ENCODE measurements around the gene FCRL4.

The FCRL4 gene

DNA sequence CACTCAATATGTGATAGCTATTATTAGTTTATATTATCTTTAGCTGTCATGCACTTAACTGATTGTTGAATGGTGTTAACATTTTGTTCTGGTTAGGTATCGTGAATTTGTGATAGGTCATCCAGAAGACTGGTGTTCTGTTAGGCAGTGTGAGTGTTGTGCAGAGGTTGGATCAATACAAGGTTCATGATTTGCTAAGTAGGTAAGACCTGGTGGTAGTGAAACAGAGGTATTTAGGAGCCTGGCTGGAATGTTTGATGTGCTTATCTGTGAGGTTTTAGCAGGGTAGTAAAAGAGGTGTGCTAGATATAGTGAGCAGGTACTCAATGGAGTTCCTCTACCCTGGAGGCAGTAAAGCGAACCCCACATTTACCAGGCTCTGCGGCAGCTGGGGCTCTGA, 20.3 kb upstream of the FCRL4 start:
- H2AFZ ChIP-seq (ENCODE audit: low read depth, low read length): no peak overlapping the region
- H3K36me3 ChIP-seq (ENCODE audit: control insufficient read depth in 1 of 2, insufficient read depth in 2 of 2, low read depth in 1 of 2, low read length in 2 of 2): no peaks in the 10 kb centered on the region
- no peaks in the 10 kb centered on the region for H3K79me1 ChIP-seq (replicated peaks; ENCODE audit: low read length, poor library complexity, severe bottlenecking)
- H3K4ac ChIP-seq (ENCODE audit: low read depth in 1 of 2, low read length in 2 of 2): no peak overlapping the region
- no peak overlapping the region for H2BK15ac ChIP-seq (ENCODE audit: low read depth, poor library complexity, severe bottlenecking)
- no peak overlapping the region for H3K4me2 ChIP-seq (ENCODE audit: low read length, poor library complexity, severe bottlenecking)
- no peak overlapping the region for H4K8ac ChIP-seq (ENCODE audit: low read length)
- H4K91ac ChIP-seq (ENCODE audit: low read length): no peak overlapping the region
- H2BK120ac ChIP-seq (ENCODE audit: low read depth, low read length): no peak overlapping the region
- H2BK5ac ChIP-seq (ENCODE audit: low read depth, low read length, poor library complexity, severe bottlenecking): no peak overlapping the region
- no peak for DNase-seq
- no peak overlapping the region for H3K23ac ChIP-seq (ENCODE audit: low read length in 2 of 2)
- no peak overlapping the region for H2BK12ac ChIP-seq (ENCODE audit: low read length in 2 of 2)
- H3K14ac ChIP-seq (ENCODE audit: low read length in 2 of 2): no peak overlapping the region
- no peaks in the 10 kb centered on the region for H3K9me3 ChIP-seq (ENCODE audit: control insufficient read depth, low read length)
- no peak overlapping the region for H3K27ac ChIP-seq (ENCODE audit: low read length, poor library complexity, severe bottlenecking)
- H3K18ac ChIP-seq (ENCODE audit: low read depth in 1 of 2, low read length in 2 of 2): no peak overlapping the region
- H3K4me1 ChIP-seq (ENCODE audit: control insufficient read depth, insufficient read depth, low read depth, low read length): no peaks in the 10 kb centered on the region
- H3K27me3 ChIP-seq (ENCODE audit: control insufficient read depth in 1 of 2, insufficient read depth in 1 of 2, low read length in 2 of 2): no peaks in the 10 kb centered on the region
- no peak overlapping the region for H3K4me3 ChIP-seq (ENCODE audit: insufficient read depth in 1 of 2, low read depth in 1 of 2, low read length in 2 of 2)
- no peak overlapping the region for H2AK5ac ChIP-seq (ENCODE audit: low read length, severe bottlenecking)
- 82% methylated on average over 3 of the region's 3 CpGs for WGBS
- no peak overlapping the region for H3K9ac ChIP-seq (ENCODE audit: low read length)

DNA sequence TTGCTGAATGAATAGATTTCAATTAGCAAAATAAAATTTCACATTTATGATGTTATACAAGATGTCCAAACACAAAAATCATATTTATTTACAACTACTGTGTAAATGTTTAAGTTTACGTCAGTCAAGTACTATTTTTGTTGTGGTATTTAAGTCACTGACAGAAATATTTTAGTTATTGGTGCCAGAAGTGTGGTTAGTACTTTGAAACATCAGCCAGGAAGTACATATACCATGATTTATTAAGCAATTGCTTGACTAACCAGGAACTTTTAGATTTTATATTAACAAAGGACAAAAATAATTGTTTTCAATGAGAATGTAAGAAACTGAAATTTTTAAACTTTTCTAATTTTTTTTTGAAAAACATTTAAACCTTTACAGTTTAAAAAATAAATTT, 2.4 kb upstream of the FCRL4 start:
- Histone ChIP-seq H3K4me3 (ENCODE audit: insufficient read depth in 1 of 2, low read depth in 1 of 2, low read length in 2 of 2) (no peak overlapping the region), H3K9me3 (ENCODE audit: control insufficient read depth, low read length) (no peaks in the 10 kb centered on the region), H3K18ac (ENCODE audit: low read depth in 1 of 2, low read length in 2 of 2) (no peak overlapping the region), H3K27ac (ENCODE audit: low read length, poor library complexity, severe bottlenecking) (no peak overlapping the region), H4K91ac (ENCODE audit: low read length) (no peak overlapping the region), H3K79me1 (replicated peaks; ENCODE audit: low read length, poor library complexity, severe bottlenecking) (no peaks in the 10 kb centered on the region), H3K4ac (ENCODE audit: low read depth in 1 of 2, low read length in 2 of 2) (no peak overlapping the region), H2AK5ac (ENCODE audit: low read length, severe bottlenecking) (no peak overlapping the region), H2BK5ac (ENCODE audit: low read depth, low read length, poor library complexity, severe bottlenecking) (no peak overlapping the region), H3K23ac (ENCODE audit: low read length in 2 of 2) (no peak overlapping the region), H3K36me3 (ENCODE audit: control insufficient read depth in 1 of 2, insufficient read depth in 2 of 2, low read depth in 1 of 2, low read length in 2 of 2) (no peaks in the 10 kb centered on the region), H3K14ac (ENCODE audit: low read length in 2 of 2) (no peak overlapping the region), H2BK12ac (ENCODE audit: low read length in 2 of 2) (no peak overlapping the region), H3K4me2 (ENCODE audit: low read length, poor library complexity, severe bottlenecking) (no peak overlapping the region), H3K27me3 (ENCODE audit: control insufficient read depth in 1 of 2, insufficient read depth in 1 of 2, low read length in 2 of 2) (peaks cover 0 to 2% of the 10 kb centered on the region in 2 experiments), H2AFZ (ENCODE audit: low read depth, low read length) (no peak overlapping the region), H3K9ac (ENCODE audit: low read length) (no peak overlapping the region), H2BK15ac (ENCODE audit: low read depth, poor library complexity, severe bottlenecking) (no peak overlapping the region), H4K8ac (ENCODE audit: low read length) (no peak overlapping the region), H3K4me1 (ENCODE audit: control insufficient read depth, insufficient read depth, low read depth, low read length) (no peaks in the 10 kb centered on the region), H2BK120ac (ENCODE audit: low read depth, low read length) (no peak overlapping the region)
- no peak for DNase-seq
- WGBS: no CpG with 5 or more reads among the region's 1 CpG

DNA sequence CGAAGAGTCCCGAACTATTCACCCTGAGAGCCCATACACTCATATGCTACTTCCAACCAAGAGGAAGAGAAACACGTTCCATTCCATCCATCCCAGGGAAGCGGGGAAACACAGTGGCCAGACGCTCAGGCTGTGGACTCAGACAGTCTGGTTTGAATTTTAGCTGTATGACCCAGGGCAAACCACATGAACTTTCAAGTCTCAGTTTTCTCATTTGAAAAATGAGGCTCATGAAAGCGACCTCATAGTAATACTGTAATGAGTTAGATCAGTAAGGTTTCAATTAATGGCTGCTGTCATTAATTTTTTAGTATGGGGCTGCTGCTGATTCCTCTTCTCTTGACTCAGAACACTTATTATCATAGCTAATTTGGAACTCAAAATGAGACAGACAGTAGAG, 1.5 kb downstream of the FCRL4 start:
- H3K4me3 ChIP-seq (ENCODE audit: insufficient read depth in 1 of 2, low read depth in 1 of 2, low read length in 2 of 2): no peak overlapping the region
- no peak overlapping the region for H2BK120ac ChIP-seq (ENCODE audit: low read depth, low read length)
- no peak overlapping the region for H3K27ac ChIP-seq (ENCODE audit: low read length, poor library complexity, severe bottlenecking)
- H2AK5ac ChIP-seq (ENCODE audit: low read length, severe bottlenecking): no peak overlapping the region
- H3K14ac ChIP-seq (ENCODE audit: low read length in 2 of 2): no peak overlapping the region
- no peak overlapping the region for H2BK15ac ChIP-seq (ENCODE audit: low read depth, poor library complexity, severe bottlenecking)
- no peaks in the 10 kb centered on the region for H3K4me1 ChIP-seq (ENCODE audit: control insufficient read depth, insufficient read depth, low read depth, low read length)
- H2BK12ac ChIP-seq (ENCODE audit: low read length in 2 of 2): no peak overlapping the region
- H3K9ac ChIP-seq (ENCODE audit: low read length): no peak overlapping the region
- H3K4me2 ChIP-seq (ENCODE audit: low read length, poor library complexity, severe bottlenecking): no peak overlapping the region
- DNase-seq: no peak
- no peak overlapping the region for H2BK5ac ChIP-seq (ENCODE audit: low read depth, low read length, poor library complexity, severe bottlenecking)
- H3K4ac ChIP-seq (ENCODE audit: low read depth in 1 of 2, low read length in 2 of 2): no peak overlapping the region
- H3K23ac ChIP-seq (ENCODE audit: low read length in 2 of 2): no peak overlapping the region
- H4K91ac ChIP-seq (ENCODE audit: low read length): no peak overlapping the region
- H3K79me1 ChIP-seq (replicated peaks; ENCODE audit: low read length, poor library complexity, severe bottlenecking): no peaks in the 10 kb centered on the region
- no peak overlapping the region for H4K8ac ChIP-seq (ENCODE audit: low read length)
- no peaks in the 10 kb centered on the region for H3K9me3 ChIP-seq (ENCODE audit: control insufficient read depth, low read length)
- no peaks in the 10 kb centered on the region for H3K36me3 ChIP-seq (ENCODE audit: control insufficient read depth in 1 of 2, insufficient read depth in 2 of 2, low read depth in 1 of 2, low read length in 2 of 2)
- no peak overlapping the region for H3K18ac ChIP-seq (ENCODE audit: low read depth in 1 of 2, low read length in 2 of 2)
- 77% methylated on average over 5 of the region's 6 CpGs for WGBS
- peaks cover 0 to 2% of the 10 kb centered on the region in 2 experiments for H3K27me3 ChIP-seq (ENCODE audit: control insufficient read depth in 1 of 2, insufficient read depth in 1 of 2, low read length in 2 of 2)
- no peak overlapping the region for H2AFZ ChIP-seq (ENCODE audit: low read depth, low read length)

DNA sequence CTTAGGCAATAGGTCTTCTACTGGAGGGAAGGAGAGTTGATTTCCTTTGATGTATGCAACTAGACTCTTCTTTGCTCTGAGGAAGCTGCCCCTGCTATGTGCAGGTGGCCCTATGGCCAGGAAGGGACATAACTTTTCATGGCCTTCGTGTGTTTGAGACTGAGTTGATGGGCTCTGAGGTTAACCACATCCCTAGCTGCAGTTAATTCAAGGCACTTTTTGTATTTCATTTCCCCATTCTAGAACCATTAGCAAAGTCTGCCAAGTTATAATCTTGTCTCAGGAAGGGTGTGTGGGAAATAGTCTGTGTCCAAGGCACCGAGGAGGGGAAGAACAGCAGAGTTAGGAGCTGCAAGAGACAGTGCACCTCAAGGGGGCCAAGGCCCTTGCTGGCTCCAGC, 2.5 kb downstream of the FCRL4 start:
- H3K4me1 ChIP-seq (ENCODE audit: control insufficient read depth, insufficient read depth, low read depth, low read length): no peaks in the 10 kb centered on the region
- H3K9ac ChIP-seq (ENCODE audit: low read length): no peak overlapping the region
- H2BK120ac ChIP-seq (ENCODE audit: low read depth, low read length): no peak overlapping the region
- no peak overlapping the region for H3K23ac ChIP-seq (ENCODE audit: low read length in 2 of 2)
- no peak overlapping the region for H2BK5ac ChIP-seq (ENCODE audit: low read depth, low read length, poor library complexity, severe bottlenecking)
- H3K18ac ChIP-seq (ENCODE audit: low read depth in 1 of 2, low read length in 2 of 2): no peak overlapping the region
- no peak overlapping the region for H3K14ac ChIP-seq (ENCODE audit: low read length in 2 of 2)
- peaks cover 0 to 2% of the 10 kb centered on the region in 2 experiments for H3K27me3 ChIP-seq (ENCODE audit: control insufficient read depth in 1 of 2, insufficient read depth in 1 of 2, low read length in 2 of 2)
- no peak overlapping the region for H2AFZ ChIP-seq (ENCODE audit: low read depth, low read length)
- no peak for DNase-seq
- H2AK5ac ChIP-seq (ENCODE audit: low read length, severe bottlenecking): no peak overlapping the region
- H3K4me3 ChIP-seq (ENCODE audit: insufficient read depth in 1 of 2, low read depth in 1 of 2, low read length in 2 of 2): no peak overlapping the region
- WGBS: 51% methylated on average over 1 of the region's 2 CpGs
- no peak overlapping the region for H2BK15ac ChIP-seq (ENCODE audit: low read depth, poor library complexity, severe bottlenecking)
- no peaks in the 10 kb centered on the region for H3K79me1 ChIP-seq (replicated peaks; ENCODE audit: low read length, poor library complexity, severe bottlenecking)
- H3K4ac ChIP-seq (ENCODE audit: low read depth in 1 of 2, low read length in 2 of 2): no peak overlapping the region
- H3K27ac ChIP-seq (ENCODE audit: low read length, poor library complexity, severe bottlenecking): no peak overlapping the region
- H3K36me3 ChIP-seq (ENCODE audit: control insufficient read depth in 1 of 2, insufficient read depth in 2 of 2, low read depth in 1 of 2, low read length in 2 of 2): no peaks in the 10 kb centered on the region
- no peak overlapping the region for H4K8ac ChIP-seq (ENCODE audit: low read length)
- no peak overlapping the region for H2BK12ac ChIP-seq (ENCODE audit: low read length in 2 of 2)
- H4K91ac ChIP-seq (ENCODE audit: low read length): no peak overlapping the region
- no peaks in the 10 kb centered on the region for H3K9me3 ChIP-seq (ENCODE audit: control insufficient read depth, low read length)
- H3K4me2 ChIP-seq (ENCODE audit: low read length, poor library complexity, severe bottlenecking): no peak overlapping the region
